NCI-H2081 (cell line): ENCODE data around the gene PPCDC.
"Not testable (repeated sequence)": the region's sequence is repeated elsewhere in the genome, so short reads cannot be mapped to it uniquely, and the experiment has no call there.

Source experiments
- DNase-seq, 2 experiments: peaks; one replicate each; lab custom pipeline; 2025; lab: John Stamatoyannopoulos, UW

Gene PPCDC

GRCh38 chr15:75065851-75066509 is 42.6 kb downstream of the PPCDC start:
- no peak for DNase-seq

GRCh38 chr15:75067123-75067830 is 43.9 kb downstream of the PPCDC start:
- no peak for DNase-seq

- no peak for DNase-seq
Measured at GRCh38 chr15:75068748-75069147, 45.4 kb downstream of the PPCDC start.

- no peak for DNase-seq
Measured at GRCh38 chr15:75069301-75069925, 46.0 kb downstream of the PPCDC start.

GRCh38 chr15:75070674-75071073 is 47.3 kb downstream of the PPCDC start:
- no peak for DNase-seq

GRCh38 chr15:75073197-75073596 is 49.8 kb downstream of the PPCDC start:
- no peak for DNase-seq

GRCh38 chr15:75076277-75076676 is 52.9 kb downstream of the PPCDC start:
- DNase-seq, result no peak

- DNase-seq, result not testable (repeated sequence)
Measured at GRCh38 chr15:75077551-75077961, 54.2 kb downstream of the PPCDC start.

GRCh38 chr15:75081150-75081549 is 57.8 kb downstream of the PPCDC start:
- DNase-seq, result no peak

GRCh38 chr15:75082689-75083088 is 59.3 kb downstream of the PPCDC start:
- DNase-seq, result no peak

GRCh38 chr15:75085708-75086107 is 62.3 kb downstream of the PPCDC start:
- DNase-seq, result not testable (repeated sequence)

GRCh38 chr15:75089456-75090387 is 66.3 kb downstream of the PPCDC start:
- no peak for DNase-seq

GRCh38 chr15:75090388-75090734 is 67.0 kb downstream of the PPCDC start:
- no peak for DNase-seq

GRCh38 chr15:75091814-75092213 is 68.4 kb downstream of the PPCDC start:
- no peak for DNase-seq

GRCh38 chr15:75094961-75095478 is 71.6 kb downstream of the PPCDC start:
- not testable (repeated sequence) for DNase-seq

- no peak for DNase-seq
Measured at GRCh38 chr15:75095594-75095993, 72.2 kb downstream of the PPCDC start.

- no peak for DNase-seq
Measured at GRCh38 chr15:75097939-75098338, 74.5 kb downstream of the PPCDC start.

- DNase-seq, result no peak
Measured at GRCh38 chr15:75098404-75098803, 75.0 kb downstream of the PPCDC start.
